Left ventricle myocardium inferior (tissue), 1 donor: Measurements from ENCODE around the gene PALM. TPM values are rescaled to one million over a fixed set of nuclear protein-coding genes. Genes with fewer than 3 reads are reported as not detected.

ENCODE experiments used
- DNase-seq: peaks from one replicate; pipeline ENCODE4 v3.0.0-alpha.2; 2020
- H3K27ac ChIP-seq: fragments of 200-600 bp; replicated peaks from 2 replicates; pipeline ENCODE4 v1.8.0; 2021
- H3K27me3 ChIP-seq: fragments of 200-600 bp; 2 replicates; pipeline ENCODE4 v1.8.0; 2021; ENCODE audit warnings: low read depth
- H3K36me3 ChIP-seq: fragments of 200-600 bp; 2 replicates; pipeline ENCODE4 v1.8.0; 2021
- H3K4me1 ChIP-seq: fragments of 200-600 bp; 2 replicates; pipeline ENCODE4 v1.8.0; 2021
- H3K4me3 ChIP-seq: fragments of 200-600 bp; 2 replicates; pipeline ENCODE4 v1.8.0; 2021; ENCODE audit warnings: mild to moderate bottlenecking, moderate library complexity
- H3K9me3 ChIP-seq: fragments of 200-600 bp; replicated peaks from 2 replicates; pipeline ENCODE4 v1.8.0; 2021
- intact Hi-C: fragments of 100-400 bp; cut with micrococcal nuclease; formaldehyde crosslinking; loops from one replicate; pipeline ENCODE4 v1.11.0; 2022
- long read RNA-seq: library from polyadenylated mRNA; unstranded; transcript quantifications from one replicate; pipeline ENCODE4 v2.0.0, GENCODE V29; 2021
- total RNA-seq: library from RNA; stranded (reverse); fragmentation: NEBNext Ultra II Directional; extraction: Animal tissue kit (Norgen Biotek cat#: 25700); gene quantifications from one replicate; pipeline ENCODE4 v1.2.1, GENCODE V29; 2021
- TF ChIP-seq, protein P1 (sequence below): fragments of 200-600 bp; IDR thresholded peaks from 2 replicates; pipeline ENCODE4 v1.8.0; 2021; ENCODE audit warnings: antibody characterized with exemption, mild to moderate bottlenecking, borderline replicate concordance
- donor health status: DM: no; HTN: yes; CAD: no; lungs with severe emphysema.

PALM gene, protein sequence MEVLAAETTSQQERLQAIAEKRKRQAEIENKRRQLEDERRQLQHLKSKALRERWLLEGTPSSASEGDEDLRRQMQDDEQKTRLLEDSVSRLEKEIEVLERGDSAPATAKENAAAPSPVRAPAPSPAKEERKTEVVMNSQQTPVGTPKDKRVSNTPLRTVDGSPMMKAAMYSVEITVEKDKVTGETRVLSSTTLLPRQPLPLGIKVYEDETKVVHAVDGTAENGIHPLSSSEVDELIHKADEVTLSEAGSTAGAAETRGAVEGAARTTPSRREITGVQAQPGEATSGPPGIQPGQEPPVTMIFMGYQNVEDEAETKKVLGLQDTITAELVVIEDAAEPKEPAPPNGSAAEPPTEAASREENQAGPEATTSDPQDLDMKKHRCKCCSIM
- 26.8 TPM for total RNA-seq
- long read RNA-seq, partial matches to known transcripts: 19 of 24 reads
- long read RNA-seq, other reads (novel, unspliced or antisense): 3 of 24 reads

DNA sequence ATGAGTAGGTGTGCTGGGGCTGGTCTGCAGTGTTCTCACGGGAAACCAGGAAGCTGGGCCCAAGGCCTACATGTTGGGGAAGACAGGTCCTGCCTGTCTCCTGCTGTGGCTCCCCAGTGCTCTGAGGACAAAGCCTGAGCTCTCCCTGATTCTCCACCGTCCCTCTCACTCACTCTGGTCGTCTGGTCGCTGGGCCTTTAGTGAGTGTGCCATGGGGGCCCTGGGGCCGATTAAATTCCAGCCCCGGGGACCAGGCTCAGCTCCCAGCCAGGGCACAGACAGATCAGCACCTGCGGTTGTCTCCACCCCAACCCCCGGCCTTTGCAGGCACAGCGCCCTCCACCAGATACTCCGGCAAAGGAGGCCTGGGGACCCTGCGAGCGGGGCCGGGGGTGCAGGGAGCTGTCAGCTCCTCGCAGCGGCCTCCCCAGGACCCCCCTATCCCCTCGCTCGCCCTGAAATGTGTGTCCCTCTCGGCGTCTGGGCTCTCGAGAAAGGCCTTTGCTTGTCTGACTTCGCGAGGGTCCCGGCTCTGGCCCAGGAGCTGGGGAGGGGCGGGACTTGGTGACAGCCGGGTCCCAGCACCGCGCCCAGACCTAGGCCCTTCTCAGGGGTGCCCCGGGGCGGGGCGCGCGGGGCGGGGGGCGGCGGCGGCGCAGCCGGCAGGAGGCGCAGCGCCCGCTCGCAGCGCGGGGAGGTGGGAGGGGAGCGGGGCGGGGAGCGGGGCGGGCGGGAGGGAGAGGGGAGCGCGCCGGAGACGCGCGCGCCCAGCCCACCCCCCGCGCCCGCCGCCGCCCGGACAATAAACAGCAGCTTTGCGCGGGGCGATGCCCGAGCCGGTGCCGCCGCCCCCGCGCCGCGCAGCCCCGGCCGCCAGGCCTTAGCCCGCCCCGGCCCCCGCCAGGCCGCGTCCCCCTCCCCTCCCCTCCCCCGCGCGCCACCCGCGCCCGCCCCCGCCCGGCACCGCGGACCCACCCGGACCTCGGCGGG, at the start of gene PALM:
TSS of gene PALM (plus strand) at position 782 of the 990 bp plus-strand sequence. CDS start 212 bp downstream, outside the sequence.
- Histone ChIP-seq H3K4me1 (peaks cover 49% of the 10 kb centered on the region), H3K27me3 (peaks cover 28% of the 10 kb centered on the region)

DNA sequence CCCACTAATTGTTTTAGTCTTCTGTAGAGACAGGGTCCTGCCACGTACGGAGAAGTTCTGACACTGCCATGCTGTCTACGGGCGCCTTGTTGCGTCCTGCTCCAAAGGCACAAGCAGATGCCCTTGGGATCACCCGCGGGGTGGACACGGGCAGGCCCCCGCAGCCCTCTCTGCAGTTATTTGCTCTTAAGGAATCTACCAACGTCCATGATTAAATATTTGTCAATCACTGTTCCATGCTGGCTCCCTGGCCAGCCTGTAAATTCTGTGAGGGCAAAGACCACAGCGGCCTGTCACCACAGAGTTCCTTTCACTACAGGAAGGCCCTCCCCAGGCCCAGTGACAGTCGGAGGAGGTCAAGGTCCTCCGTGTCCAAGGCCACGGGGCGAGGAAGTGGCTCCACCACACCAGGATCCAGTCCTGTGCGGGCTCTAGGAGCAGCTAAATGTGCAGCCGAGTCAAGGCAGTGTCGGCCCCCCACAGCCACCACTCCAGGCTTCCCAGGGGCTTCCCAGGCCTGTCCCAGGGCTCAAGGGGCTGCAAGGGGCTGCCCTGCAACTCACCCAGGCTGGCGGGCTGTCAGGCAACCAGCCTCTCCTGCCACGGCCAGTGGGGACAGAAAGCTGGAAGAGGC, 47.8 kb upstream of the PALM start:
- Histone ChIP-seq H3K4me3 (peak overlapping the region; percentile 100), H3K4me1 (peaks cover 89% of the 10 kb centered on the region), H3K9me3 (no peaks in the 10 kb centered on the region), H3K27me3 (no peaks in the 10 kb centered on the region), H3K27ac (peak overlapping the region; percentile 90), H3K36me3 (no peaks in the 10 kb centered on the region)
- intact Hi-C loops: no loop called here
- DNase-seq: no peak
- TF ChIP-seq, protein P1, sequence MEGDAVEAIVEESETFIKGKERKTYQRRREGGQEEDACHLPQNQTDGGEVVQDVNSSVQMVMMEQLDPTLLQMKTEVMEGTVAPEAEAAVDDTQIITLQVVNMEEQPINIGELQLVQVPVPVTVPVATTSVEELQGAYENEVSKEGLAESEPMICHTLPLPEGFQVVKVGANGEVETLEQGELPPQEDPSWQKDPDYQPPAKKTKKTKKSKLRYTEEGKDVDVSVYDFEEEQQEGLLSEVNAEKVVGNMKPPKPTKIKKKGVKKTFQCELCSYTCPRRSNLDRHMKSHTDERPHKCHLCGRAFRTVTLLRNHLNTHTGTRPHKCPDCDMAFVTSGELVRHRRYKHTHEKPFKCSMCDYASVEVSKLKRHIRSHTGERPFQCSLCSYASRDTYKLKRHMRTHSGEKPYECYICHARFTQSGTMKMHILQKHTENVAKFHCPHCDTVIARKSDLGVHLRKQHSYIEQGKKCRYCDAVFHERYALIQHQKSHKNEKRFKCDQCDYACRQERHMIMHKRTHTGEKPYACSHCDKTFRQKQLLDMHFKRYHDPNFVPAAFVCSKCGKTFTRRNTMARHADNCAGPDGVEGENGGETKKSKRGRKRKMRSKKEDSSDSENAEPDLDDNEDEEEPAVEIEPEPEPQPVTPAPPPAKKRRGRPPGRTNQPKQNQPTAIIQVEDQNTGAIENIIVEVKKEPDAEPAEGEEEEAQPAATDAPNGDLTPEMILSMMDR: no peak

More for the DNA sequence above, at the start of gene PALM:
- DNase-seq: peak; percentile 48
- H3K9me3 ChIP-seq: peaks cover 3% of the 10 kb centered on the region
- peak within 1 kb of the TSS; percentile 94 for H3K27ac ChIP-seq
- peak within 1 kb of the TSS; percentile 87 for H3K4me3 ChIP-seq
- H3K36me3 ChIP-seq: no peaks in the 10 kb centered on the region
- intact Hi-C loops: no loop called here
- TF ChIP-seq, protein P1: peak; percentile 46

DNA sequence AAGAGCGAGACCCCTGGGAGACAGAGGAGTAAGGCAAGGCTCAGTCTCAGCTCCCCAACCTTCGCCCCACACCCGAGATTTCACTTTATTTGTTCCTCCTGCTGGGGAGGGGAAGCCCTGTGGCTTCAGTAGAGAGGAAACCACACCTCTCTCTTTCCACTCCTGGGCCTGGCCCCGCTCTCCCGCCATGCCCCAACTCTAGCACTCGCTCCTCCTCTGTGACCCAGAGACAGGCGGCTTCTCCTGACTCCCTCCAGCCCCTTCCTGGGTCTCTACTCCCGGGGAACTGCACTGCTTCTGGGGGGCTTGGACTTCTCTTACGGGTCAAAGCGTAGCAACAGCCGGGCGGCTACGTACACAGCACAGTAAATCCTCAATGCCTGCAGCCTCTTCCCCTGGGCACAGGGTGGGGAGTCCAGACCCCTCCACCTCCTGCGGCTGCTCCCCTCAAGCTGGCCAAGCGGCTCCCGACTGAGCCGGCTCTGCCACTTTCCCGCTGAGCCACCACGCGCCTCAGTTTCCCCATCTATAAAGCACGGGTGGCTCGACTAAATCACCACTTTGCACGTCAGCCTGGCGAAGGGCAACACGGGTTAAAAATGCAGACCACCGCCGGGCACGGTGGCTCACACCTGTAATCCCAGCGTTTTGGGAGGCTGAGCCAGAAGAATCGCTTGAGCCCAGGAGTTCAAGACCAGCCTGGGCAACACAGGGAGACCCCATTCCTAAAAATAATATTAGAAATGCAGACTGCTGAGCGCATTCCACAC, 47.1 kb upstream of the PALM start:
- peaks cover 83% of the 10 kb centered on the region for H3K4me1 ChIP-seq
- H3K27ac ChIP-seq: peak overlapping the region; percentile 90
- no peaks in the 10 kb centered on the region for H3K27me3 ChIP-seq

DNA sequence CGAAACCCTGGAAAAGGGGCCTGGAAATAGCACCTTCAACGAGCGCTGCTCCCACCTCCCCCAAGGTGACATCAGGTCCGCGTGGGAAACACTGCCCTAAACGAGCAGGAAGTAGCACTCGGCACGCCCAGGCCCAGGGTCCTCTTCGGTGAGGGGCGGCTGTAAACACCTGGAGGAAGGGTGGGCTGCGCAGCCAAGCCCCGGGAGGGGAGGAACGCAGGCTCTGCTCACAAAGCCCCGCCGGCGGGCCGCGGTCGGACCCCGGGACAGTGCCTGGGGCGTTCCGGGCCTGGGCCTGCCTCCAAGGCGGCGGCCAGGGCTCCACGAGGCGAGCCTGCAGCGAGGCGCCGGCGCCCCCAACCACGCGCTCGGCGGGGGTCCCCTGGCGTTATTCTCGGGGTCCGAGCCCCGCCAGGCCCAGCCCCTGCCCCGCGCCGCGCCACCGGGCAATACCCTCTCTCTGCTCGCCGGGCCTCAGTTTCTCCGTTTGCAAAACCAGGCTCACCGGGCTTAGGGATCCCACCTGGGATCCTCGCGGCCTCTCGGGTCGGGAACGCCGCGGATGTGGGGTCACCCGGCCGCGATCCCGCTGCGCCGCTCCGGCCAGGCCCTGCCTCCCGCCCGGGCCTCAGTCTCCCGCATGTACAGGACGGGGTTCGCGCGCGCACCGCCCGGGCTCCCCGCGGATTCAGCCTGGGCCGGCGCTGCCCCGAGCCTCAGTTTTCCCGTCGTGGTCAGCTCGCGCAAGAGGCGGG, 46.4 kb upstream of the PALM start:
- no peak for DNase-seq
- Histone ChIP-seq H3K36me3 (no peaks in the 10 kb centered on the region), H3K4me3 (peak overlapping the region; percentile 100), H3K27ac (peak overlapping the region; percentile 90), H3K4me1 (peaks cover 76% of the 10 kb centered on the region), H3K9me3 (no peaks in the 10 kb centered on the region), H3K27me3 (no peaks in the 10 kb centered on the region)
- TF ChIP-seq, protein P1: no peak
- intact Hi-C loops: no loop called here

More for the DNA sequence above, 47.1 kb upstream of the PALM start:
- Histone ChIP-seq H3K4me3 (peak overlapping the region; percentile 100), H3K36me3 (no peaks in the 10 kb centered on the region), H3K9me3 (no peaks in the 10 kb centered on the region)
- TF ChIP-seq, protein P1: no peak
- intact Hi-C loops: no loop called here
- no peak for DNase-seq
